Caco-2 (cell line): ENCODE data around the gene UBE2U. TPM values are rescaled to one million over a fixed set of nuclear protein-coding genes. Genes with fewer than 3 reads are reported as not detected.

ENCODE experiments used
- BruUV-seq: library from RNA; stranded (reverse); fragments of 400-500 nt; replicated peaks from 2 replicates; lab custom pipeline; 2021; lab: Mats Ljungman, UMichigan
- CTCF ChIA-PET: fragments of 300-600 bp; sonication (Branson Sonifier 250); formaldehyde crosslinking; loops from one replicate; lab custom pipeline; 2022; ENCODE audit warnings: antibody characterized with exemption; lab: Charles Lee
- POLR2A ChIA-PET: fragments of 300-600 bp; sonication (Branson Sonifier 250); formaldehyde crosslinking; loops from one replicate; lab custom pipeline; 2022; ENCODE audit warnings: antibody characterized with exemption; lab: Charles Lee
- DNase-seq, 2 experiments: peaks; one replicate each; pipeline versions ENCODE4 v3.0.0 to v3.0.0-alpha.2; 2020 to 2022
- H3K27me3 ChIP-seq: replicated peaks from 2 replicates; pipeline ENCODE4 v1.6.0; 2011; ENCODE audit warnings: low read length; ENCODE audit not compliant: control insufficient read depth, insufficient read depth
- H3K36me3 ChIP-seq: 2 replicates; pipeline ENCODE4 v1.5.1; 2011; ENCODE audit warnings: low read length; ENCODE audit not compliant: control insufficient read depth, insufficient read depth
- H3K4me1 ChIP-seq: fragments of 250-450 bp; sonication (Bioruptor Pico); 2 replicates; pipeline ENCODE4 v1.5.1; 2020; ENCODE audit warnings: mild to moderate bottlenecking
- H3K4me3 ChIP-seq: 2 replicates; pipeline ENCODE4 v1.5.1; 2011; ENCODE audit warnings: low read depth, mild to moderate bottlenecking, control low read depth, low read length
- H3K9me3 ChIP-seq: fragments of 250-450 bp; sonication (Bioruptor Pico); 2 replicates; pipeline ENCODE4 v1.5.1; 2020; ENCODE audit warnings: mild to moderate bottlenecking, moderate library complexity
- H3K27ac Mint-ChIP-seq: one replicate; pipeline ENCODE4 v1.8.0; 2022; ENCODE audit warnings: mixed read lengths; ENCODE audit not compliant: unreplicated experiment
- H3K27me3 Mint-ChIP-seq: one replicate; pipeline ENCODE4 v1.8.0; 2022; ENCODE audit warnings: mixed read lengths; ENCODE audit not compliant: insufficient read depth, unreplicated experiment
- H3K36me3 Mint-ChIP-seq: one replicate; pipeline ENCODE4 v1.8.0; 2022; ENCODE audit warnings: mild to moderate bottlenecking, mixed read lengths; ENCODE audit not compliant: insufficient read depth, unreplicated experiment
- H3K4me1 Mint-ChIP-seq: one replicate; pipeline ENCODE4 v1.8.0; 2022; ENCODE audit warnings: low read depth, mixed read lengths; ENCODE audit not compliant: unreplicated experiment
- H3K4me3 Mint-ChIP-seq: one replicate; pipeline ENCODE4 v1.8.0; 2022; ENCODE audit warnings: mild to moderate bottlenecking, moderate library complexity, mixed read lengths; ENCODE audit not compliant: unreplicated experiment
- H3K9me3 Mint-ChIP-seq: one replicate; pipeline ENCODE4 v1.8.0; 2022; ENCODE audit warnings: mixed read lengths; ENCODE audit not compliant: unreplicated experiment
- intact Hi-C: fragments of 100-400 bp; cut with micrococcal nuclease; formaldehyde crosslinking; loops from one replicate; pipeline ENCODE4 v1.10.0; 2022; ENCODE audit not compliant: unreplicated experiment
- total RNA-seq: library from RNA; stranded (reverse); gene quantifications from 2 replicates; pipeline ENCODE4 v1.2.3, GENCODE V29; 2022
- TF ChIP-seq, protein P1 (sequence below), 2 experiments: fragments of 200-600 bp in 1 of 2; IDR thresholded peaks; 1 replicate in 1 of 2; 2 replicates in 1 of 2; pipeline versions ENCODE4 v1.5.1 to v1.8.0; 2011 to 2022; ENCODE audit warnings: antibody characterized with exemption in 1 of 2, control low read depth in 1 of 2, inconsistent platforms in 1 of 2, low read depth in 1 of 2, low read length in 1 of 2, mild to moderate bottlenecking in 1 of 2, moderate library complexity in 1 of 2; ENCODE audit not compliant: insufficient read depth in 1 of 2, severe bottlenecking in 1 of 2, unreplicated experiment in 1 of 2

Gene UBE2U
- total RNA-seq, 1 experiment from 2014 or later = not detected

GRCh38 chr1:64295136-64295535 lies 91.7 kb downstream of the UBE2U start:
- TF ChIP-seq, protein P1, sequence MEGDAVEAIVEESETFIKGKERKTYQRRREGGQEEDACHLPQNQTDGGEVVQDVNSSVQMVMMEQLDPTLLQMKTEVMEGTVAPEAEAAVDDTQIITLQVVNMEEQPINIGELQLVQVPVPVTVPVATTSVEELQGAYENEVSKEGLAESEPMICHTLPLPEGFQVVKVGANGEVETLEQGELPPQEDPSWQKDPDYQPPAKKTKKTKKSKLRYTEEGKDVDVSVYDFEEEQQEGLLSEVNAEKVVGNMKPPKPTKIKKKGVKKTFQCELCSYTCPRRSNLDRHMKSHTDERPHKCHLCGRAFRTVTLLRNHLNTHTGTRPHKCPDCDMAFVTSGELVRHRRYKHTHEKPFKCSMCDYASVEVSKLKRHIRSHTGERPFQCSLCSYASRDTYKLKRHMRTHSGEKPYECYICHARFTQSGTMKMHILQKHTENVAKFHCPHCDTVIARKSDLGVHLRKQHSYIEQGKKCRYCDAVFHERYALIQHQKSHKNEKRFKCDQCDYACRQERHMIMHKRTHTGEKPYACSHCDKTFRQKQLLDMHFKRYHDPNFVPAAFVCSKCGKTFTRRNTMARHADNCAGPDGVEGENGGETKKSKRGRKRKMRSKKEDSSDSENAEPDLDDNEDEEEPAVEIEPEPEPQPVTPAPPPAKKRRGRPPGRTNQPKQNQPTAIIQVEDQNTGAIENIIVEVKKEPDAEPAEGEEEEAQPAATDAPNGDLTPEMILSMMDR (IDR thresholded peaks at IDR 0.05; ENCODE audit: insufficient read depth in 1 of 2, low read depth in 1 of 2, low read length in 1 of 2, severe bottlenecking in 1 of 2, unreplicated experiment in 1 of 2) = no peak
- CTCF ChIA-PET = no interaction called here
- POLR2A ChIA-PET = no interaction called here

DNA sequence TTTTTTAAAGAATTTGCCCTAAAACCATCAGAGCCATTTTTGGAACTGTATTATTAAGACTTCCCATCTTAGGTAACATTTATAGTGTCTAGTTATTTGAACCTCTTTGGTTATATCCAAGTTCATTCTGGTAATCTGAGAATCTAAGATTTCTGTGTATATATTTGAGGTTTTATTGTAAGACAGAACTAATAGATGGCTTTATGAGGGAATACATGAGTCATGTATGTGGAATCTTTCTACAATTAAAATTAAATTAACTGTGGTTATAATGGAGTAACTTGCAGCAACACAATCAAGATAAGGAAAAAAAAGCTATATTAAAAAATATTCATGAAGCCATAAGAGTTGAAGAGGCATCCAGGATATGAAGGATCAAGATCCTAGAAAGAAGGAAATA lies 92.1 kb downstream of the UBE2U start:
- POLR2A ChIA-PET = no interaction called here

More at GRCh38 chr1:64295136-64295535, 91.7 kb downstream of the UBE2U start:
- no peaks in the 10 kb centered on the region for H3K36me3 ChIP-seq
- DNase-seq = no peak
- intact Hi-C loops = no loop called here
- H3K9me3 ChIP-seq = no peaks in the 10 kb centered on the region
- H3K9me3 Mint-ChIP-seq = no peaks in the 10 kb centered on the region
- no peak overlapping the region for H3K4me3 ChIP-seq
- peaks cover 4% of the 10 kb centered on the region for H3K27me3 Mint-ChIP-seq
- H3K27ac Mint-ChIP-seq = no peak overlapping the region
- H3K36me3 Mint-ChIP-seq = no peaks in the 10 kb centered on the region
- H3K27me3 ChIP-seq = no peaks in the 10 kb centered on the region
- no peak overlapping the region for H3K4me3 Mint-ChIP-seq
- no TSS peak for BruUV-seq
- H3K4me1 Mint-ChIP-seq = no peaks in the 10 kb centered on the region
- H3K4me1 ChIP-seq = no peaks in the 10 kb centered on the region

DNA sequence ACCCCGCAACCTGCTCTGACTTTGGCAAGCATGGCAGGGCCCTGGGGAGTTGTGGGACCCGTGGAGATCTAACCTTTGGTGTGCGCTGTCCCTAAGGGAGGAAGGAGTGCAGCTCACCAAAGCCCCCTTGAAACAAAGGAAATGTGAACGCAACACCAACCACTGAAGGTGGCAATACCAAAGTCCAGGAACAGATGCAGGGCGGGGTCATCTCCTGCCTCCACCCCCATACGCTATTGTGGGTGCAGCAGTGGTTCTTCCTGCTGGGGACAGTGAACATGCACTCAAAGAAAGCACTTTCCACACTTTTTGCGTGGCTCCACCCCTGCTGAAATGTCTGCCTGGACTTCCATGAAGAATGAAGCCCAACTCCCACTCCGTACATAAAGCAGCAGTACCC lies 93.0 kb downstream of the UBE2U start:
- Mint-ChIP-seq H3K4me3 (no peak overlapping the region), H3K27me3 (peaks cover 4% of the 10 kb centered on the region), H3K36me3 (no peaks in the 10 kb centered on the region), H3K4me1 (no peaks in the 10 kb centered on the region), H3K9me3 (no peaks in the 10 kb centered on the region), H3K27ac (no peak overlapping the region)
- Histone ChIP-seq H3K27me3 (no peaks in the 10 kb centered on the region), H3K36me3 (no peaks in the 10 kb centered on the region), H3K4me3 (no peak overlapping the region), H3K9me3 (no peaks in the 10 kb centered on the region), H3K4me1 (no peaks in the 10 kb centered on the region)
- DNase-seq = no peak
- POLR2A ChIA-PET = no interaction called here
- CTCF ChIA-PET = no interaction called here
- intact Hi-C loops = no loop called here
- no TSS peak for BruUV-seq
- TF ChIP-seq, protein P1 (IDR thresholded peaks at IDR 0.05; ENCODE audit: insufficient read depth in 1 of 2, low read depth in 1 of 2, low read length in 1 of 2, severe bottlenecking in 1 of 2, unreplicated experiment in 1 of 2) = no peak

More for the DNA sequence above, 92.1 kb downstream of the UBE2U start:
- Histone ChIP-seq H3K9me3 (no peaks in the 10 kb centered on the region), H3K4me3 (no peak overlapping the region), H3K27me3 (no peaks in the 10 kb centered on the region), H3K36me3 (no peaks in the 10 kb centered on the region), H3K4me1 (no peaks in the 10 kb centered on the region)
- Mint-ChIP-seq H3K9me3 (no peaks in the 10 kb centered on the region), H3K4me3 (no peak overlapping the region), H3K27me3 (peaks cover 4% of the 10 kb centered on the region), H3K36me3 (no peaks in the 10 kb centered on the region), H3K27ac (no peak overlapping the region), H3K4me1 (no peaks in the 10 kb centered on the region)
- CTCF ChIA-PET = no interaction called here
- TF ChIP-seq, protein P1 (IDR thresholded peaks at IDR 0.05; ENCODE audit: insufficient read depth in 1 of 2, low read depth in 1 of 2, low read length in 1 of 2, severe bottlenecking in 1 of 2, unreplicated experiment in 1 of 2) = no peak
- intact Hi-C loops = no loop called here
- BruUV-seq = no TSS peak
- no peak for DNase-seq
